ENCODE data around the gene MICAL3.
"Not testable (repeated sequence)": the region's sequence is repeated elsewhere in the genome, so short reads cannot be mapped to it uniquely, and the experiment has no call there.

MICAL3 gene

DNA sequence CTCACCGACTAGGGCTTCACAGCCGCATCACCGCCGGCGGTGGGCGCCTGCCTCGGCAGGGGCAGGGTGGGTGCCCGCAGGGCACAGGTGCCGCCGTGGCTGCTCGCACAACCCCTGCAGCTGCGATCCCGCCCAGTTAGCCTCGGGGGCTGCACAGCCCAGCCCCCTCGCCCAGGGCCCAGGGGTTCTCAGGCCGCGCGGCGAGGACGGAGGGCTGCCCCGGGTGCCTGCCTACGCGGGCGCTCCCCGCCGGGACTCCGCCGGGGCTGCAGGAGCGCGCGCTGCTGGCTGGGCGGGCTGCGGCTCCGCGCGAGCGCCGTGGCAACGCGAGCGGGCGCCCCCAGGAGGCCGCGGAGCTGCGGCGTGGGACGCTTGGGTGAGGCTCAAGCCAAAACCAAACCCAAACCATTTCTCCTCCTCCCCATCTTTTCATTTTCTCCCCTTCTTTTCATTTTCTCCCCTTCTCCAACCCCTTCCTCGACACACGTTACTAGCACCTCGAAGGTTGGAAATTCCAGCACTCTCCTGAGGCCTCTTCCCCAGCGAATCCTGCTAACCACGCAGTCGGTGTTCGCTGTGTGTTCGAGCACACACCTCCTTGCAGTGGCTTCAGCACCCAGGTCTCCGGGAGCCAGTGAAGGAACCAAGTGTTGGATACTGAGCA is at the start of gene MICAL3:
MICAL3 (minus strand) TSS at position 286 of the 664 bp plus-strand sequence. CDS start 117,749 bp downstream, outside the sequence.
- peak; percentile 49 for DNase-seq (ENCODE audit: low read depth)

- not testable (repeated sequence) for DNase-seq (ENCODE audit: low read depth)
Measured at GRCh38 chr22:18073927-18074326, 49.6 kb upstream of the MICAL3 start.

- DNase-seq (ENCODE audit: low read depth) = no peak
Measured at GRCh38 chr22:18073467-18073866, 49.1 kb upstream of the MICAL3 start.

- DNase-seq (ENCODE audit: low read depth) = no peak
Measured at GRCh38 chr22:18071968-18072310, 47.6 kb upstream of the MICAL3 start.

GRCh38 chr22:18071307-18071967 is 47.1 kb upstream of the MICAL3 start:
- not testable (repeated sequence) for DNase-seq (ENCODE audit: low read depth)

GRCh38 chr22:18070556-18071306 is 46.4 kb upstream of the MICAL3 start:
- DNase-seq (ENCODE audit: low read depth) = no peak

DNA sequence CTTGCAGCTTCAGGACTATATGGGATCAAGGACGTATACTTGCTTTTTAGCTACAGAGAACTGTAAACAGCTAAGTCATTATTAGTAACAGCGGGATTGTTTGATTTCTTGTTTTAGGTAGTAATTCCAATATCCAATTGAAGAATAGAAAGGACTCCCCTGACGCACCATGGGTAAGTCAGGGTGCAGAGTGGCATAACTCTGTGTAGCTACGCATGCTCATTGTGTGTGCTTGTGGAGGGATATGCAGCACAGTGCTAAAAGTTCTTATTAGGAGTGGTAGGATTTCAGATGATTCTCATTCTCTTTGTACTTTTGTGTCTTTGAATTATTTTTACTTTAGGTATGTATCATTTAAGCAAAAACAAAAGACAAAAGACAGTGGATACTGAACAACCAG is 45.7 kb upstream of the MICAL3 start:
- no peak for DNase-seq (ENCODE audit: low read depth)

DNA sequence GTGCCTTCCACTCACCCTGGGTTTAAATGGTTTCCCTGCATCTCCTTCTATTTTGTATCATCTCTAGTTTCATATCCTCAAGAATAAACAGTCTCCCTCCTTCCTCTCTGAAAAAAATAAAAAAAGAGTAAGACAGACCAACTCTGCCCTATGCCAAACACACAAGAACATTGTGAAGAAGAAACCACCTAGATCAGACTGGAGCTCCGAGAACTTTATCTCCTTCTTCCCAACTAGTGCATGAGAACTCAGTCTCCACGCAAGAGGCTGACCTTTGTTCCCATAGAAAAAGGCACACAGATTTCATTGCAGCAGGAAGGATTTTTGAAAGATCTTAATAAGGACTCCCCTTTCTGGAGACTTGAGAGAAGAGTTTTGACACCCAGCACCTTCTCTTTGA is 44.7 kb upstream of the MICAL3 start:
- DNase-seq (ENCODE audit: low read depth) = no peak

DNA sequence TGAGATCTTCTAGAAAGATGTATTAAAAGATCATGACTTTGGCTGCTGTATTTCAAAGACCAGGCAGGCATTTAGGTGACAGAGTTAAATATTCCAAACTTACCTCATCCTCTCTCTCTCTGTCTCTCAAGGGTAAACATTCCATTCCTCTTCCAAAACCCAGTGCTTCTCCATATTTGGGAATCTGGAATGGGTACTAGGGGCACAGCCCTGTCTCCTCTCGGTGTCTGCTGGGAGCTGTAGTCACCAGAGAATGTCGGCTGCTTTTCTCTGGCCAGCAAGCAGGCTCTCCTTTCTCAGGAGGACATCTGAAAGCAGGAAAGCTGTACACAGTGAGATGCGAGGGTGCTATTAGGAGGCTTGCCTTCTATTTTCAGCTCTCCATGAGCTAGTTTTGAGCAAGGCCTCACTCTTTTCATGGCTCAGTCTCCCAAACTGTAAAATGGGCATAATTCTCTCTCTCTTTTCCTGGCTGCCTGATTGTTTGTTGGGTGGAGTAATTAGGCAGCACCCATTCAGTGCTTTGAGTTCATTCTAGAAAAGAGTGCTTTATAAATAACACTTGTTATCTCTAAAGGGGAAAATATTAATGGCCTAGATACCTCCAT is 44.1 kb upstream of the MICAL3 start:
- no peak for DNase-seq (ENCODE audit: low read depth)

GRCh38 chr22:18067548-18068341 is 43.4 kb upstream of the MICAL3 start:
- DNase-seq (ENCODE audit: low read depth) = no peak

DNA sequence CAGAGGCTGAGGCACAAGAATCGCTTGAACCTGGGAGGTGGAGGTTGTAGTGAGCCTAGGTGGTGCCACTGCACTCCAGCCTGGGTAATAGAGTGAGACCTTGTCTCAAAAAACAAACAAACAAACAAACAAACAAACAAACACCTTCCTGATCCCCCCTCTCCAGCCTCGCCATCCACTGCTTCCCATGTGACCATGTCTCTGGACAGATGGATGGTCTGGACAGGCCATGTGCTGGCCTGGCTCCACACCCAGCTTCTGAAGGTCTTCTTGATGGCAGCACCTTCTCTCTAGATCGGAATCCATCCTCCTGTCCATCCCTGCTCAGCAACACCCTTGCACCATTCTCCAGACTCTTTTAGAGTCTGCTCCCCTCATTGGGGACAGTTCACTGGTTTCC is 42.8 kb upstream of the MICAL3 start:
- DNase-seq (ENCODE audit: low read depth) = no peak

DNA sequence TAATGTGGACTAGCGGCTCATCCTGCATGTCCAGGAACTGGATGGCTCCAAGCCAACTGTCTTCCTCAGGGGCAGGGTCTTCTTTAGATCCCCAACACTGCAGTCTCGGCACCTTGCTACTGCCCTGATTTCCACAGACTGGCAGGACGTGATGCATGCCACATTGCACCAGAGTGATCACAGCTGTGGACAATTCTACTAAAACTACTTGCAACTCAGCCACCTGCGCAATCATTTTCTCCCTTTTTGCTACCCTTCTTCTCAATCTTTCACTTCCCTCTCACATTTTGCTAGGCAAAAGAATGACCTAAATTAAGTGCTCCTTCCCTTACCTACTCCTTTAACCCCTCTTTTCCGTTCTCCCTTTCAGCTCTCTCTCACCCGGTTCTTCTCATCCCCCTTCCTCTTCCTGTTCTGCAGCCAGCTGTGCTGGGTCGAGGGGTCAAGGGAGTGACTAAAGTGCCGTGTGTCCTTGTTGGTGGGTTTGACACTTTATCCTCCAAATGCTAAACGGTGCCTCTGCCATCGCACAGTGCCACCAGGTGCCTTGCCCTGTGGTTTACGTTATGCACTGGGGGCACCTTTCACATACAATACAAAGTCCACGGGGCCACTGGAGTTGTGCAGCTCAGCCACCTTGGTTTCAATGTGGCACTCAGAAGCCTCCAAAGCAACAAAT is 42.0 kb upstream of the MICAL3 start:
- DNase-seq (ENCODE audit: low read depth) = no peak

GRCh38 chr22:18065256-18065655 is 40.9 kb upstream of the MICAL3 start:
- DNase-seq (ENCODE audit: low read depth) = no peak

GRCh38 chr22:18064636-18065035 is 40.3 kb upstream of the MICAL3 start:
- DNase-seq (ENCODE audit: low read depth) = no peak

DNA sequence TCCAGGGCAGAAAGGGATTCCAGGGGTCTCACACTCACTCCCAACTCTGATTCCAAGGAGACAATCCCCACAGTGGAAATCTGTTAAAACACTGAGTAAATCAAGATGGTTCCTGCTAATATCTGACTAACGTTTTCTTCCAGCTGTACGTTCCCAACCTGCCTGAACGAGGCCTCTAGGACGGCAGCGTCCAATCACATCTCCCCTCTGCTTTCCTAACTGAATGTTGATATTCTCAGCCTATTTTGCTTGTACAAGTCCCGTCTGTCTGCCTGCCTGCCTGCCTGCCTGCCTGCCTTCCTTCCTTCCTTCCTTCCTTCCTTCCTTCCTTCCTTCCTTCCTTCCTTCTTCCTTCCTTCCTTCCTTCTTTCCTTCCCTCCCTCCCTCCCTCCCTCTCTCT is 39.4 kb upstream of the MICAL3 start:
- not testable (repeated sequence) for DNase-seq (ENCODE audit: low read depth)

DNA sequence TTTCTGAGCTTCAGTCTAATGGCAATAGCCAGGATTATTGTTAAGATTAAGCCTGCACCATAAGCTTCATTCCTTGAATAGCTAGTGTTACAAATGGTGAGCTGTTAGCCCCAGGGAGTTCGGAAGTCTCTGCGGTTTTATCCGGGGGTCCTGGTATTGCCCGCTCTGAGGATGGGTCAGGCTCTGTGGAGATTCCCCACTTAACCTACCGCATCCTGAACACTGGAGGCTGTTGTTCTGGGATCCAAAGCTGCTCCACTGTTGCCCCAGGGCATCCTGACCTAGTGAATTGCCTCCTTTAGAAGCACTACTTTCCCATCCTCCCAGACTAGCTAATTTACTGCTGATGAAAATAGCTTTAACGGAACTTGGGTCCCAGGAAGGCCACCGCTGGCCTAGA is 38.9 kb upstream of the MICAL3 start:
- DNase-seq (ENCODE audit: low read depth) = no peak

GRCh38 chr22:18062421-18062820 is 38.1 kb upstream of the MICAL3 start:
- no peak for DNase-seq (ENCODE audit: low read depth)

DNA sequence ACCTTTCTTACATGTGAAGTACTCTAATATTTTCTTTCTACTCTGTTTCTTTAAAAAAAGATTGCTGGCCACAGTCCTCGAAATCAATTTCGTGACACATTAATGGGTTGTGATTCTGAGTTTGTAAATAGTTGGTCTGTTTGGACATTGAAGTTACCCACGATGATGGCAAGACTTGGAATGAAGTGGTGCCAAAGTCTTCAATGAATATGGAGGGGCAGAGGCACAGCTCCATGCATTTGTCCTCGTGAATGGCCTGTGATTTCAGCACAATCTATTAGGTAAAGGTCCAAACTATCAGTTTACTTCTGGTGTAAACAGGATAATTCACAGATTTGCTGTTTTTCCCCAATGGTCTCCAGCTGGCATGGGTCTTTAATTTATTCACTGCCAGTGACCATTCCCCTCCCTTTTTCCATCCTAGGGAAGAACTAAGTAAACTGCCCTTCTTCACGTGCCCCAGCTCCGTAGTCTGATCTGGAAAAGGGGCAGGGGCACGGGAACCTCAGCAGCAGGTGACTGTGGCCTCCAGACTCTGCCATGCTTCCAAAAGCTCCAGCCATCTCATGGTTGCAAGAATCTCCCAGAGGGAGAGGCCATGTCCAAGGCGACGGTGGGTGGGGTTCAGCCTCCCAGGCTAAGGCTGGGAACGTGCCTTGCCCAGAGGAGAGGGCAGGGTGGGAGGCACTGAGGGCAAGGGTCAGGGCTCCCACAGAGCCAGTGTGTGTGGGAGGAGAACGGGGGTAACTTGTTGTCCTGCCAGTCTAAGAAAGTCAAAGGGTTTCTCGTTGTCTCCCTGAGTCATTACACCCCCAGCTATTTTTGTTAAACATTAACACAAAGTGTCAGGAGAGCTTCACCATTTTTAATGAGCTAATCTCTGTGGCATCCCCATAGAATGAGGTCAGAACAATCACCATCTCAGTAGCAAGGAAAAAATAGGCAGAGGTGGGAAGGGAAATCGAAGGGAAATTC is 36.6 kb upstream of the MICAL3 start:
- DNase-seq (ENCODE audit: low read depth) = no peak

DNA sequence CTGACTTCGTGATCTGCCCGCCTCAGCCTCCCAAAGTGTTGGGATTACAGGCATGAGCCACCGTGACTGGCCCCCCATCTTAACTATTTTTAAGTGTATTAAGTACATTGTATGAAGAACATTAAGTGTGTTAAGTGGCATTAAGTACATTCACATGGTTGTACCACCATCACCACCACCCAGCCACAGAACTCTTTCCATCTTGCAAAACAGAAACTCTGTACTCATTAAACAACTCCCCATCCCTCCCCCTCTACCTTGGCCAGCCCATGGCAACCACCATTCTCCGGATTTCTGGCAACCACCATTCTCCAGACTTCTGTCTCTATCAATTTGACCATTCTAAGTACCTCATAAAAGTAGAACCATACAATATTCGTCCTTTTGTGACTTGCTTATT is 35.6 kb upstream of the MICAL3 start:
- no peak for DNase-seq (ENCODE audit: low read depth)

DNA sequence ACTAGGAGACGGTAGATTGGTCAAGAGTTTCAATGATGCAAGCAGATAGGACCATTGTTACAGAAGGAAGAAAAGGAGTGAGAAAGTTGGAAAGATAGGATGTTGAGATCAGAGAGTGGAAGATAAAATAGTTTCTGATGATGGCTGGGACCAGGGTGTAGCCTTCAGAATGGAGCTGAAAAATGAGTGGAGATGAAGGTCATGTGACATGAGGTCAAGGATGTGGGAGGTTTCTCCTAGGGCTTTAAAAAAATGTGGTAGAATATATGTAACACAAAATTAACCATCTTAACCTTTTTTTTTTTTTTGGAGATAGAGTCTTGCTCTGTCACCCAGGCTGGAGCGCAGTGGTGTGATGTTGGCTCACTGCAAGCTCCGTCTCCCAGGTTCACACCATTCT is 35.1 kb upstream of the MICAL3 start:
- no peak for DNase-seq (ENCODE audit: low read depth)
